H1 (cell line): ENCODE data around the gene MPP3.

Source experiments
- CEBPB ChIP-seq: IDR thresholded peaks from 2 replicates; pipeline ENCODE4 v1.6.1; 2012; ENCODE audit warnings: low read depth, low read length
- EZH2 ChIP-seq: fragments of 200-600 bp; sonication (generic); IDR thresholded peaks from 2 replicates; pipeline ENCODE4 v1.7.1; 2012; ENCODE audit warnings: low read depth, mild to moderate bottlenecking, moderate library complexity, low read length, inconsistent platforms; ENCODE audit not compliant: severe bottlenecking
- FOSL1 ChIP-seq: IDR thresholded peaks from 2 replicates; pipeline ENCODE4 v1.6.1; 2011; ENCODE audit warnings: mild to moderate bottlenecking, low read depth, low read length, moderate library complexity; ENCODE audit not compliant: insufficient read depth
- HDAC2 ChIP-seq, 2 experiments: fragments of 300-600 bp in 1 of 2; sonication (generic) in 1 of 2; IDR thresholded peaks; 2 replicates each; pipeline ENCODE4 v1.6.1; 2011 to 2012; ENCODE audit warnings: low read depth in 2 of 2, low read length in 2 of 2, mild to moderate bottlenecking in 2 of 2, moderate library complexity in 2 of 2, borderline replicate concordance in 1 of 2, inconsistent platforms in 1 of 2
- POLR2A ChIP-seq, 2 experiments: IDR thresholded peaks; 1 replicate in 1 of 2; 2 replicates in 1 of 2; pipeline ENCODE4 v1.6.1; 2011; ENCODE audit warnings: low read depth in 2 of 2, low read length in 2 of 2, mild to moderate bottlenecking in 2 of 2; ENCODE audit errors: control extremely low read depth in 1 of 2
- POLR2AphosphoS5 ChIP-seq: IDR thresholded peaks from 2 replicates; pipeline ENCODE4 v1.6.1; 2011; ENCODE audit warnings: low read depth, low read length
- RAD21 ChIP-seq, 2 experiments: IDR thresholded peaks in 1 of 2; conservative IDR thresholded peaks in 1 of 2; 2 replicates each; pipeline ENCODE4 v1.6.1; 2011; ENCODE audit warnings: low read depth in 2 of 2, low read length in 2 of 2, improper control_type of control experiment in 1 of 2, inconsistent platforms in 1 of 2, mild to moderate bottlenecking in 1 of 2, moderate library complexity in 1 of 2
- RBBP5 ChIP-seq: IDR thresholded peaks from 2 replicates; pipeline ENCODE4 v1.7.1; 2012; ENCODE audit warnings: low read depth, mild to moderate bottlenecking, inconsistent platforms, low read length, moderate library complexity, borderline replicate concordance
- RFX5 ChIP-seq: IDR thresholded peaks from 2 replicates; pipeline ENCODE4 v1.6.1; 2011; ENCODE audit warnings: low read depth, low read length, improper control_type of control experiment, borderline replicate concordance
- SP1 ChIP-seq: IDR thresholded peaks from 2 replicates; pipeline ENCODE4 v1.6.1; 2011; ENCODE audit warnings: low read depth, low read length
- TF ChIP-seq, protein P1 (sequence below), 3 experiments: IDR thresholded peaks; 1 replicate in 2 of 3; 2 replicates in 1 of 3; pipeline versions ENCODE4 v1.5.1 to v1.6.1; 2011; ENCODE audit warnings: low read length in 3 of 3, mild to moderate bottlenecking in 3 of 3, inconsistent platforms in 2 of 3, low read depth in 1 of 3, moderate library complexity in 1 of 3; ENCODE audit not compliant: insufficient read depth in 1 of 3; ENCODE audit errors: control extremely low read depth in 1 of 3

GRCh38 chr17:43800736-43801135 is 32.2 kb downstream of the MPP3 start:
- TF ChIP-seq RBBP5 (no peak), FOSL1 (no peak), POLR2A (IDR thresholded peaks at IDR 0.05; ENCODE audit: control extremely low read depth in 1 of 2, low read depth in 2 of 2, low read length in 2 of 2) (no peak), POLR2AphosphoS5 (no peak), EZH2 (no peak), RFX5 (no peak), CEBPB (no peak), HDAC2 (IDR thresholded peaks at IDR 0.05; ENCODE audit: borderline replicate concordance in 1 of 2, low read depth in 2 of 2, low read length in 2 of 2) (no peak), RAD21 (IDR thresholded peaks at IDR 0.05 in 1 of 2, conservative IDR thresholded peaks at IDR 0.05 in 1 of 2; ENCODE audit: low read depth in 2 of 2, low read length in 2 of 2) (no peak), SP1 (no peak)
- TF ChIP-seq, protein P1, sequence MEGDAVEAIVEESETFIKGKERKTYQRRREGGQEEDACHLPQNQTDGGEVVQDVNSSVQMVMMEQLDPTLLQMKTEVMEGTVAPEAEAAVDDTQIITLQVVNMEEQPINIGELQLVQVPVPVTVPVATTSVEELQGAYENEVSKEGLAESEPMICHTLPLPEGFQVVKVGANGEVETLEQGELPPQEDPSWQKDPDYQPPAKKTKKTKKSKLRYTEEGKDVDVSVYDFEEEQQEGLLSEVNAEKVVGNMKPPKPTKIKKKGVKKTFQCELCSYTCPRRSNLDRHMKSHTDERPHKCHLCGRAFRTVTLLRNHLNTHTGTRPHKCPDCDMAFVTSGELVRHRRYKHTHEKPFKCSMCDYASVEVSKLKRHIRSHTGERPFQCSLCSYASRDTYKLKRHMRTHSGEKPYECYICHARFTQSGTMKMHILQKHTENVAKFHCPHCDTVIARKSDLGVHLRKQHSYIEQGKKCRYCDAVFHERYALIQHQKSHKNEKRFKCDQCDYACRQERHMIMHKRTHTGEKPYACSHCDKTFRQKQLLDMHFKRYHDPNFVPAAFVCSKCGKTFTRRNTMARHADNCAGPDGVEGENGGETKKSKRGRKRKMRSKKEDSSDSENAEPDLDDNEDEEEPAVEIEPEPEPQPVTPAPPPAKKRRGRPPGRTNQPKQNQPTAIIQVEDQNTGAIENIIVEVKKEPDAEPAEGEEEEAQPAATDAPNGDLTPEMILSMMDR (IDR thresholded peaks at IDR 0.05; ENCODE audit: control extremely low read depth in 1 of 3, insufficient read depth in 1 of 3, low read depth in 1 of 3, low read length in 3 of 3): no peak
